HG03469 (cell line): Measurements from ENCODE around the gene AUTS2.
A peak's percentile ranks its signal among the peaks of the same experiment; 100 is the strongest.

Source experiments
- ATAC-seq: cut with Tn5 transposase; IDR thresholded peaks from one replicate; pipeline ENCODE4 v1.9.1; 2021; ENCODE audit warnings: mild to moderate bottlenecking, moderate library complexity, moderate number of reproducible peaks; ENCODE audit not compliant: unreplicated experiment

The AUTS2 gene

GRCh38 chr7:69598081-69598486 lies at the start of gene AUTS2:
Gene AUTS2 (plus strand): TSS chr7:69598475. CDS start chr7:69599654, 1,179 bp downstream.
- ATAC-seq, result peak; percentile 34

GRCh38 chr7:69550991-69551390 lies 47.3 kb upstream of the AUTS2 start:
- ATAC-seq, result no peak

- no peak for ATAC-seq
Measured at GRCh38 chr7:69553190-69553589, 45.1 kb upstream of the AUTS2 start.

GRCh38 chr7:69561266-69561960 lies 36.9 kb upstream of the AUTS2 start:
- no peak for ATAC-seq

- peak; percentile 56 for ATAC-seq
Measured at GRCh38 chr7:69564454-69565417, 33.5 kb upstream of the AUTS2 start.

GRCh38 chr7:69567800-69568199 lies 30.5 kb upstream of the AUTS2 start:
- no peak for ATAC-seq

GRCh38 chr7:69568266-69568665 lies 30.0 kb upstream of the AUTS2 start:
- no peak for ATAC-seq

GRCh38 chr7:69575651-69576050 lies 22.6 kb upstream of the AUTS2 start:
- no peak for ATAC-seq

- ATAC-seq, result no peak
Measured at GRCh38 chr7:69577221-69577620, 21.1 kb upstream of the AUTS2 start.

GRCh38 chr7:69585169-69585568 lies 13.1 kb upstream of the AUTS2 start:
- ATAC-seq, result no peak

- ATAC-seq, result no peak
Measured at GRCh38 chr7:69586321-69586720, 12.0 kb upstream of the AUTS2 start.

GRCh38 chr7:69588773-69589172 lies 9.5 kb upstream of the AUTS2 start:
- no peak for ATAC-seq

- ATAC-seq, result no peak
Measured at GRCh38 chr7:69591805-69592204, 6.5 kb upstream of the AUTS2 start.

GRCh38 chr7:69593511-69593910 lies 4.8 kb upstream of the AUTS2 start:
- no peak for ATAC-seq

- no peak for ATAC-seq
Measured at GRCh38 chr7:69595415-69595814, 2.9 kb upstream of the AUTS2 start.

GRCh38 chr7:69596056-69596455 lies 2.2 kb upstream of the AUTS2 start:
- no peak for ATAC-seq

GRCh38 chr7:69596723-69597277 lies 1.5 kb upstream of the AUTS2 start:
- ATAC-seq, result no peak

GRCh38 chr7:69597278-69598076 lies 798 bp upstream of the AUTS2 start:
- no peak for ATAC-seq

GRCh38 chr7:69598487-69599285 lies 411 bp downstream of the AUTS2 start:
- no peak for ATAC-seq
